HCT116 (cell line): ENCODE results near the gene LTBP4. TPM values are rescaled to one million over a fixed set of nuclear protein-coding genes. Genes with fewer than 3 reads are reported as not detected.
A peak's percentile ranks its signal among the peaks of the same experiment; 100 is the strongest.

Source experiments
- ATAC-seq: fragments of 200-7000 bp; cut with Tn5 transposase; 2 replicates; pipeline ENCODE4 v1.9.1; 2020; ENCODE audit warnings: mild to moderate bottlenecking, moderate library complexity
- BruUV-seq: library from RNA; stranded (reverse); fragments of 400-500 nt; replicated peaks from 2 replicates; lab custom pipeline; 2021; lab: Mats Ljungman, UMichigan
- CTCF ChIA-PET: fragments of 300-600 bp; sonication (Branson Sonifier 250); formaldehyde crosslinking; loops from one replicate; lab custom pipeline; 2021; ENCODE audit warnings: antibody characterized with exemption; lab: Charles Lee
- POLR2A ChIA-PET: fragments of 300-600, 350-600 bp; sonication (Branson Sonifier 250); formaldehyde crosslinking; loops from one replicate; lab custom pipeline; 2021; ENCODE audit warnings: antibody characterized with exemption; lab: Charles Lee
- RAD21 ChIA-PET, 2 experiments: fragments of 300-600 bp; sonication (Branson Sonifier 250); formaldehyde crosslinking; loops; one replicate each; lab custom pipeline; 2023; ENCODE audit warnings: low total read pairs in 2 of 2; ENCODE audit not compliant: uncharacterized antibody in 2 of 2, unreplicated experiment in 2 of 2, low non-redundant PET in 1 of 2; lab: Charles Lee
- DNase-seq: peaks from one replicate; pipeline ENCODE4 v3.0.0-alpha.2; 2010; ENCODE audit warnings: low read depth, low spot score
- H2AFZ ChIP-seq: fragments of 200-600 bp; shearing (Covaris generic), sonication (generic); 2 replicates; pipeline ENCODE4 v1.6.1; 2017; ENCODE audit warnings: low read depth, mixed run types, mixed read lengths, antibody characterized with exemption, low read length; ENCODE audit not compliant: poor library complexity, severe bottlenecking
- H3K27ac ChIP-seq: 2 replicates; pipeline ENCODE4 v1.5.1; 2012; ENCODE audit warnings: low read depth, low read length
- H3K27me3 ChIP-seq: fragments of 200-600 bp; sonication (generic); 2 replicates; pipeline ENCODE4 v1.6.1; 2016; ENCODE audit warnings: mixed run types, low read length, mixed read lengths; ENCODE audit not compliant: insufficient read depth
- H3K36me3 ChIP-seq, 2 experiments: fragments of 200-500 bp in 1 of 2; fragments of 200-600 bp in 1 of 2; sonication (Bioruptor generic) in 1 of 2; sonication (generic) in 1 of 2; 2 replicates each; pipeline versions ENCODE4 v1.5.1 to v1.6.1; 2014 to 2016; ENCODE audit warnings: low read length in 2 of 2, inconsistent platforms in 1 of 2, mixed read lengths in 1 of 2, mixed run types in 1 of 2; ENCODE audit not compliant: insufficient read depth in 2 of 2, control insufficient read depth in 1 of 2
- H3K4me1 ChIP-seq, 2 experiments: fragments of 200-600 bp in 1 of 2; sonication (generic) in 1 of 2; 2 replicates each; pipeline versions ENCODE4 v1.5.1 to v1.6.1; 2012 to 2017; ENCODE audit warnings: low read length in 2 of 2, inconsistent platforms in 1 of 2, mild to moderate bottlenecking in 1 of 2, mixed read lengths in 1 of 2, mixed run types in 1 of 2, moderate library complexity in 1 of 2; ENCODE audit not compliant: insufficient read depth in 2 of 2, control insufficient read depth in 1 of 2
- H3K4me2 ChIP-seq: fragments of 200-600 bp; sonication (generic); 2 replicates; pipeline ENCODE4 v1.6.1; 2017; ENCODE audit warnings: mixed run types, low read length, mixed read lengths
- H3K4me3 ChIP-seq, 2 experiments: fragments of 200-600 bp in 1 of 2; sonication (generic) in 1 of 2; replicated peaks in 1 of 2; 2 replicates each; pipeline ENCODE4 v1.5.1; 2011 to 2016; ENCODE audit warnings: low read length in 2 of 2, control low read depth in 1 of 2, low read depth in 1 of 2, mild to moderate bottlenecking in 1 of 2, mixed read lengths in 1 of 2, mixed run types in 1 of 2
- H3K79me2 ChIP-seq: fragments of 200-600 bp; sonication (generic); 2 replicates; pipeline ENCODE4 v1.6.1; 2017; ENCODE audit warnings: mild to moderate bottlenecking, mixed run types, low read length, moderate library complexity, mixed read lengths; ENCODE audit not compliant: insufficient read depth
- H3K9ac ChIP-seq: fragments of 200-600 bp; sonication (generic); 2 replicates; pipeline ENCODE4 v1.6.1; 2016; ENCODE audit warnings: low read length, mixed read lengths
- H3K9me2 ChIP-seq: fragments of 200-600 bp; sonication (generic), shearing (Covaris generic); 2 replicates; pipeline ENCODE4 v1.6.1; 2017; ENCODE audit warnings: mixed run types, mild to moderate bottlenecking, moderate library complexity; ENCODE audit not compliant: insufficient read depth
- H3K9me3 ChIP-seq, 2 experiments: fragments of 200-500 bp in 1 of 2; fragments of 200-600 bp in 1 of 2; sonication (Bioruptor generic) in 1 of 2; sonication (generic) in 1 of 2; 2 replicates each; pipeline ENCODE4 v1.6.1; 2014 to 2017; ENCODE audit warnings: low read length in 2 of 2, mixed read lengths in 2 of 2, inconsistent platforms in 1 of 2, low read depth in 1 of 2, mild to moderate bottlenecking in 1 of 2, mixed run types in 1 of 2, moderate library complexity in 1 of 2; ENCODE audit not compliant: control insufficient read depth in 1 of 2, insufficient read depth in 1 of 2
- H4K20me1 ChIP-seq: fragments of 200-600 bp; sonication (generic), shearing (Covaris generic); 2 replicates; pipeline ENCODE4 v1.6.1; 2017; ENCODE audit warnings: mixed run types, mild to moderate bottlenecking, moderate library complexity; ENCODE audit not compliant: insufficient read depth
- ATF3 ChIP-seq: IDR thresholded peaks from 2 replicates; pipeline ENCODE4 v1.6.1; 2012
- CEBPB ChIP-seq: IDR thresholded peaks from 2 replicates; pipeline ENCODE4 v1.6.1; 2012; ENCODE audit warnings: low read depth
- CTCF ChIP-seq, 3 experiments: fragments of 200-600 bp in 1 of 3; sonication (generic) in 1 of 3; IDR thresholded peaks in 2 of 3; conservative IDR thresholded peaks in 1 of 3; 2 replicates each; pipeline ENCODE4 v1.5.1; 2012 to 2017; ENCODE audit warnings: low read depth in 2 of 3, low read length in 2 of 3, antibody characterized with exemption in 1 of 3, borderline replicate concordance in 1 of 3, control low read depth in 1 of 3, mild to moderate bottlenecking in 1 of 3, mixed read lengths in 1 of 3, mixed run types in 1 of 3, moderate library complexity in 1 of 3; ENCODE audit not compliant: insufficient read depth in 1 of 3
- EGR1 ChIP-seq: IDR thresholded peaks from 2 replicates; pipeline ENCODE4 v1.6.1; 2012; ENCODE audit warnings: low read depth
- EZH2 ChIP-seq: fragments of 200-600 bp; sonication (generic); IDR thresholded peaks from 2 replicates; pipeline ENCODE4 v1.6.1; 2017; ENCODE audit warnings: antibody characterized with exemption, mixed run types
- MAX ChIP-seq: IDR thresholded peaks from 2 replicates; pipeline ENCODE4 v1.6.1; 2012
- POLR2A ChIP-seq: IDR thresholded peaks from 2 replicates; pipeline ENCODE4 v1.7.0; 2011; ENCODE audit warnings: borderline replicate concordance; ENCODE audit not compliant: insufficient read depth, insufficient read length; ENCODE audit errors: extremely low read depth
- POLR2AphosphoS5 ChIP-seq: IDR thresholded peaks from 2 replicates; pipeline ENCODE4 v1.6.1; 2011; ENCODE audit warnings: mild to moderate bottlenecking, low read depth, low read length, moderate library complexity
- REST ChIP-seq: IDR thresholded peaks from 2 replicates; pipeline ENCODE4 v1.6.1; 2012; ENCODE audit warnings: low read depth
- SP1 ChIP-seq: IDR thresholded peaks from 2 replicates; pipeline ENCODE4 v1.6.1; 2012; ENCODE audit warnings: low read depth
- SRF ChIP-seq: IDR thresholded peaks from 2 replicates; pipeline ENCODE4 v1.6.1; 2012; ENCODE audit warnings: low read depth
- TCF7L2 ChIP-seq: IDR thresholded peaks from 2 replicates; pipeline ENCODE4 v1.7.0; 2011; ENCODE audit warnings: borderline replicate concordance, inconsistent platforms; ENCODE audit not compliant: insufficient read depth, insufficient read length; ENCODE audit errors: extremely low read depth
- intact Hi-C: fragments of 100-400 bp; cut with micrococcal nuclease; formaldehyde crosslinking; loops from 2 replicates; pipeline ENCODE4 v1.10.0; 2022
- total RNA-seq: library from RNA; stranded (reverse); gene quantifications from one replicate; pipeline ENCODE4 v1.2.1, GENCODE V29; 2021; ENCODE audit not compliant: unreplicated experiment

LTBP4 gene
- total RNA-seq, 1 experiment from 2014 or later: 310 TPM

- no peak overlapping the region for H2AFZ ChIP-seq
- intact Hi-C loops: no loop called here
- no TSS peak for BruUV-seq
Observed at GRCh38 chr19:40570313-40571004, 30.7 kb upstream of the LTBP4 start.

More at GRCh38 chr19:40570313-40571004, 30.7 kb upstream of the LTBP4 start:
- H3K9ac ChIP-seq: peak overlapping the region; percentile 78
- peak; percentile 93 for ATAC-seq
- peak overlapping the region; percentile 91 for H3K4me2 ChIP-seq
- H4K20me1 ChIP-seq: no peaks in the 10 kb centered on the region
- peak overlapping the region; percentile 81 for H3K27ac ChIP-seq
- no peaks in the 10 kb centered on the region for H3K27me3 ChIP-seq
- peak overlapping the region; percentile 52 to 62 for H3K4me3 ChIP-seq
- peaks cover 6 to 23% of the 10 kb centered on the region in 2 experiments for H3K4me1 ChIP-seq
- ChIA-PET CTCF (interaction anchor here (1.0 to 1.7 kb wide), 10 partner anchors 21 to 107 kb away, joined by 3 to 13 read pairs (median 5); no protein-coding TSS in a partner anchor), POLR2A (interaction anchor here (0.6 to 1.8 kb wide), 10 partner anchors 9 to 127 kb away, joined by 3 to 11 read pairs (median 3); no protein-coding TSS in a partner anchor), RAD21 (interaction anchor here (0.6 to 1.0 kb wide), 4 partner anchors 20 to 600 kb away, joined by 3 to 6 read pairs (median 4); partner anchors contain the start of gene PSMC4 (in 1 of the 2))
- no peaks in the 10 kb centered on the region for H3K79me2 ChIP-seq
- H3K9me2 ChIP-seq: no peaks in the 10 kb centered on the region
- DNase-seq: peak; percentile 99
- no peaks in the 10 kb centered on the region for H3K36me3 ChIP-seq
- no peaks in the 10 kb centered on the region for H3K9me3 ChIP-seq
- TF ChIP-seq CTCF (IDR thresholded peaks at IDR 0.05 in 2 of 3, conservative IDR thresholded peaks at IDR 0.05 in 1 of 3; ENCODE audit: borderline replicate concordance in 1 of 3, insufficient read depth in 1 of 3, low read depth in 2 of 3, low read length in 2 of 3) (no peak), CEBPB (no peak), POLR2AphosphoS5 (peak; percentile 67), SP1 (peak; percentile 89), ATF3 (no peak), SRF (no peak), MAX (peak; percentile 63; the same call in 1 of the 2 replicates), POLR2A (no peak), EGR1 (peak; percentile 98), TCF7L2 (peak; percentile 65), EZH2 (no peak), REST (no peak)
